ENCODE data around the gene JRKL.
"Not testable (repeated sequence)": the region's sequence is repeated elsewhere in the genome, so short reads cannot be mapped to it uniquely, and the experiment has no call there.

Gene JRKL

GRCh38 chr11:96396637-96397036 lies 6.8 kb downstream of the JRKL start:
- DNase-seq = no peak

DNA sequence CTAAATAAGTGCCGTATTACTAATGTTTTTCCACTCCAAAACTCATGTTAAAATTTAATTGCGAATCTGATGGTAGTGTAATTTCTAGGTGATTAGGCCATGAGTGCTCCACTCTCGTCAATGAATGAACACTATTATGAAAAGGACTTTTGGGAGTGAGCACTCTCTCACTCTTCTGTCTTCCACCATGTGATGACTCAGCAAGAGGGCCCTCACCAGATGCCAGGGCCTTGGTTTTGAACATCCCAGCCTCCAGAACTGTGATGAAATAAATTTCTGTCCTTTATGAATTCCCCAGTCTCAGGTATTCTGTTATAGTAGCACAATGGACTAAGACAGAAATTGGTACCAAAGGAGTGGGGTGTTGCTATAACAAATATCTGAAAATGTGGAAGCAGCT lies 8.1 kb downstream of the JRKL start:
- DNase-seq = no peak

DNA sequence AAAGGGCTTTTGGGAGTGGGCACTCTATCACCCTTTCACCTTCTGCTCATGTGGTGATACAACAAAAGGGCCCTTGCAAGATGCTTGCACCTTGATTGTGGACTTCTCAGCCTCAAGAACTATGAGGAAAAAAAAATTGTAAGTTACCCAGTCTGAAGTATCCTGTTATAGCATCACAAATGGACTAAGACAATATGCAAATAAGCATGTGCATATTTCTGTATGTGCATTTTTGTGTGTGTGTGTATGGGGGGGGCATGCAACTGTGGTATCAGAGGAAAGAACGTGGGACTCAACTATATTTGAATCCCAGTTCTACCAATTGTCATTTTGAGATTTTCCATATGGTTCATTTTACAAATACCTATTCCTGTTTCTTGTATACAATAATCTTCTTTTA lies 10.9 kb downstream of the JRKL start:
- DNase-seq = no peak

DNA sequence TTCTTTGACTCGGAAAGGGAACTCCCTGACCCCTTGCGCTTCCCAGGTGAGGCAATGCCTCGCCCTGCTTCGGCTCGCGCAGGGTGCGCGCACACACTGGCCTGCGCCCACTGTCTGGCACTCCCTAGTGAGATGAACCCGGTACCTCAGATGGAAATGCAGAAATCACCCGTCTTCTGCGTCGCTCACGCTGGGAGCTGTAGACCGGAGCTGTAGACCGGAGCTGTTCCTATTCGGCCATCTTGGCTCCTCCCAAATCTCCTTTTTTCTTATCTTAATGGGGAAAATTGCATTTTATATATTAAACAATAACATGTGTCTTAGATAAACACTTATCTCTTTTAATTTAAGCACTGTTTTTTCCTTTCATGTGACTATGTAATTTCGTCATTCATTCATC lies 21.6 kb downstream of the JRKL start:
- DNase-seq = not testable (repeated sequence)

DNA sequence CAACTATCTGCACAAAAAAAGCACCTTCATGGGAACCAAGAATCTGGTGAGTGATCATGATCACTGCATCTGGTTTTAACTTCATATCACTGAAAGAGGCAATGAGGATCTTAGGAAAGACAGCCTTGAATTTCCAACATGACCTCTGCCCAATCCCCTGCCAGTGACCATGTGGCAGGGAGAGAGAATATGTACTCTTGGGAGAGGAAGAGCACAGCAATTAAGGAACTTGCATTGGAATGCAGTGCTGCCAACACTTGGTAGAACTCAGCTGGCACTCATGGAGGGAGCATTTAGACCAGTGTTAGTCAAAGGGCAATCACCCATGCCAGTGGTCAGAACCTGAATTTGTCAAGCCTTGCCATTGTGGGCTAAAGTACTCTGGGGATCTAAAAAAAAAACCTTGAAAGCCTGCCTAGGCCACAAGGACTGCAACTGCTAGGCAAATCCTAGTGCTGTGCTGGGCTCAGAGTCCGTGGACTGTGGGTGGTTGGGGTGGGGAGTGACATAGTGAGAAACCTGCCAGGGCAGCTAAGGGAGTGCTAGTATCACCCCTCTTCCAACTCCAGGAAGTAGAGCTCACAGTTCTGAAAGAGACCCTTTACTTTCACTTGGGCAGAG lies 23.1 kb downstream of the JRKL start:
- DNase-seq = no peak

DNA sequence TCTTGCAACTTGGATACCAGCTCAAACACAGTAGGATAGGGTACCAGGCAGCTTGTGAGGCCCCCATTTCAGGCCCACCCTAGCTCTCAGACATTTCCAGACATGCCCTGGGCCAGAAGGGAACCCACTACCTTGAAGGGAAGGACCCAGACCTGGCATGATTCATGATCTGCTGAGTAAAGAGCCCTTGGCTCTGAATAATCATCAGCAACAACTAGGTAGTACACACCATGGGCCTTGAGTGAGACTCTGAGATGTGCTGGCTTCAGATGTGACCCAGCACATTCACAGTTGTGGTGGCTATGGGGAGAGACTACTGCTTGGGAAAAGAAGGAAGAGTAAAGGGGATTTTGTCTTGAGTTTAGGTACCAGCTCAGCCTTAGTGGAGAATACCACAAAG lies 23.6 kb downstream of the JRKL start:
- no peak for DNase-seq

DNA sequence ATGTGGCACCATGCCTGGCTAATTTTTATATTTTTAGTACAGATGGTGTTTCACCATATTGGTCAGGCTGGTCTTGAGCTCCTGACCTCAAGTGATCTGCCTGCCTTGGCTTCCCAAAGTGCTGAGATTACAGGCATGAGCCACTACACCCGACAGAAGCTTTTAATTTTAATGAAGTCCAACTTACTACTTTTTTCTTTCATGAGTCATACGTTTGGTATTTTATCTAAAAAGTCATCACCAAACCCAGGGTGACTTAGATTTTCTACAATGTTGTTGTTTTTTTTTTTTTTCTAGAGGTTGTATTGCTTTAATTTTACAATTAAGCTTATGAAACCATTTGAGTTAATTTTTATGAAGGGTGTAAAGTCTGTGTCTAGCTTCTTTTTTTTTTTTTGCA lies 34.9 kb downstream of the JRKL start:
- no peak for DNase-seq

DNA sequence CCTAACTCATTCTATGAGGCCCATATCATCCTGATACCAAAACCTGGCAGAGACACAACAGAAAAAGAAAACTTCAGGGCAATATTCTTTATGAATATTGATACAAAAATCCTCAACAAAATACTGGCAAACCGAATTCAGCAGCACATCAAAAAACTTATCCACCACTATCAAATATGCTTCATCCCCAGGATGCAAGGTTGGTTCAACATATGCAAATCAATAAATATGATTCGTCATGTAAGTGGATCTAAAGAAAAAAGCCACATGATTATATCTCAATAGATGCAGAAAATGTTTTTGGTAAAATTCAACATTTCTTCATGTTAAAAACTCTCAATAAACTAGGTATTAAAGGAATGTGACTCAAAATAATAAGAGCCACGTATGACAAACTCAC lies 40.9 kb downstream of the JRKL start:
- no peak for DNase-seq

DNA sequence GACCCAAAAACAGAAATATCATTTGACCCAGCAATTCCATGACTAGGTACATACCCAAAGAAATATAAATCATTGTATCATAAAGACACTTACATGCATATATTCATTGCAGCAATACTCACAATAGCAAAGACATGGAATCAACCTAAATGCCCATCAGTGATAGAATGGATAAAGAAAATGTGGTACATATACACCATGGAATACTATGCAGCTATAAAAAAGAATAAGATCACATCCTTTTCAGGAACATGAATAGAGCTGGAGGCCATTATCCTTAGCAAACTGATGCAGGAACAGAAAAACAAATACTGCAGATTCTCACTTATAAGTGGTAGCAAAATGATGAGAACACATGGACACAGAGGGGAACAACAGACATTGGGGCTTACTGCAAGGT lies 42.8 kb downstream of the JRKL start:
- DNase-seq = not testable (repeated sequence)

Data from NCI-H2227 treated with DMSO at 0.1 percent for 48 hours (cell line).